HUDEP-2 (cell line): ENCODE results near the gene FCSK.
"Not testable (repeated sequence)": the region's sequence is repeated elsewhere in the genome, so short reads cannot be mapped to it uniquely, and the experiment has no call there.

Experiments
- DNase-seq, 76 experiments: peaks; one replicate each; lab custom pipeline; 2025; ENCODE audit not compliant: unreplicated experiment in 76 of 76; lab: John Stamatoyannopoulos, UW

The FCSK gene

DNA sequence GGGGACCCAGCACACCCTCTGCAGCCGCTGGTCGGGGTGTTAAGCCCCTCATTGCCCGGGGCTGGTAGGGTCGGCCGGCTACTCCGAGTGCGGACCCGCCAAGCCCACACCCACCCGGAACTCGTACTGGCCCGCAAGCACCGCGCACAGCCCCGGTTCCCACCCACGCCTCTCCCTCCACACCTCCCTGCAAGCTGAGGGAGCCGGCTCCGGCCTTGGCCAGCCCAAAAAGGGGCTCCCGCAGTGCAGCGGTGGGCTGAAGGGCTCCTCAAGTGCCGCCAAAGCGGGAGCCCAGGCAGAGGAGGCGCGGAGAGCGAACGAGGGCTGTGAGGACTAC, 3.4 kb upstream of the FCSK start:
- DNase-seq, result not testable (repeated sequence)

DNA sequence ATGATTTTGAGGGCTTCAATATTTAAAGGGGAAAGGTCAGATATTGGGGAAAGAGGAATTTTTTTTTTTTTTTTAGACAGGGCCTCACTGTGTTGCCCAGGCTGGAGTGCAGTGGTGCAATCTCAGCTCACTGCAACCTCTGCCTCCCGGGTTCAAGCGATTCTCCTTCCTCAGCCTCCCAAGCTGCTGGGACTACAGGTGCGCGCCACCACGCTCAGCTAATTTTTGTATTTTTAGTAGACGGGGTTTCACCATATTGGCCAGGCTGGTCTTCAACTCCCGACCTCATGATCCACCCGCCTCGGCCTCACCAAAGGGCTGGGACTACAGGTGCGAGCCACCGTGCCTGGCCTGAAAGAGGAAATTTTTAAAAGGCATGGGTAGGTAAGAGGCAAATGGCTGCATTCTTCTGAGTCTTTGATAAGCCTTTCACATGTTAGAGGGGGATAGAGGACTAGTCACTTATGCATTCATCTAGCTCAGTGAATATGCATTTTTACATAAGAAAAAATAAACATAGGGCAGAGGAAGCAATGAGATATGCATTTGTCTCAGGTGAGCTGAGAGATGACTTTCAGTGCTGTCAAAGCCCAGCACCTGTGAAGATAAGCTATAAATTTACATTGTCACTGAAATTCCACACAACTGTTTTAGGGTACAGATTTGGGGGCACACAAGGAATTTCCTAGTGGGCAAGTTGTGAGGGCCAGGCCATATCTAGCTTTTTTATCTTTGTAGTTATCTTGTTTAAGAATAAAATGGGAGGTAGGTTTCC, 1.1 kb upstream of the FCSK start:
- DNase-seq, result no peak

DNA sequence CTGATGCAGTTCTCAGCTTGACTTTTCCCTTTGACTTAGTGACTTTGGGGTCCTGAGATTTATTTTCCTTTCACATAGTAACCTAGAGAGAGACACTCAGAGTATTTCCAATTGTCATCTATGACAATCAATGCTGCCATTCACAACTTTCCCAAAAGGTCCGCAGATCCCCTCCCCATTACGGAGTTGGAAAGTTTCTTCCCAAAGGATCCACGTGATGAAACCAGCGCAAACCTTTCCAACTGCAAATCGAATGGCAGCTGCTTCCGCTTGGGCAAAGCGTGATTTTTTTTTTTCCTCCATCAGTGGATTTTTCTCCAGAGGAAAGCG, 538 bp upstream of the FCSK start:
- no peak for DNase-seq

DNA sequence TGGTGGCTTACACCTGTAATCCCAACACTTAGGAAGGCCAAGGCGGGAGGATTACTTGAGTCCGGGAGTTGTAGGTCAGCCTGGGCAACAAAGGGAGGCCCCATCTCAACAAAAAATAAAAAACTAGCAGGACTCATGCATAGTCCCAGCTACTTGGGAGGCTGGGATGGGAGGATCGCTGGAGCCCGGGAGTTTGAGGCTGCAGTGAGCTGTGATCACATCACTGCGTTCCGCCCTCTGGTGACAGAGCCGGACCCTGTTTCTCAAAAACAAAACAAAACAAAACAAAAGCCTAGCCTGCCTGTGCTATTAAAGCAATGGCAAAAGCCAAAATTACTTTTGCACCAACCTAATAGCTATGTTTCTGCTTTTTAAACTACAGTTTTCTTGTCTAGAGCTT, 1.5 kb downstream of the FCSK start:
- DNase-seq, result peak in 7 of 76 experiments; percentile 6 to 21 (median 12)

DNA sequence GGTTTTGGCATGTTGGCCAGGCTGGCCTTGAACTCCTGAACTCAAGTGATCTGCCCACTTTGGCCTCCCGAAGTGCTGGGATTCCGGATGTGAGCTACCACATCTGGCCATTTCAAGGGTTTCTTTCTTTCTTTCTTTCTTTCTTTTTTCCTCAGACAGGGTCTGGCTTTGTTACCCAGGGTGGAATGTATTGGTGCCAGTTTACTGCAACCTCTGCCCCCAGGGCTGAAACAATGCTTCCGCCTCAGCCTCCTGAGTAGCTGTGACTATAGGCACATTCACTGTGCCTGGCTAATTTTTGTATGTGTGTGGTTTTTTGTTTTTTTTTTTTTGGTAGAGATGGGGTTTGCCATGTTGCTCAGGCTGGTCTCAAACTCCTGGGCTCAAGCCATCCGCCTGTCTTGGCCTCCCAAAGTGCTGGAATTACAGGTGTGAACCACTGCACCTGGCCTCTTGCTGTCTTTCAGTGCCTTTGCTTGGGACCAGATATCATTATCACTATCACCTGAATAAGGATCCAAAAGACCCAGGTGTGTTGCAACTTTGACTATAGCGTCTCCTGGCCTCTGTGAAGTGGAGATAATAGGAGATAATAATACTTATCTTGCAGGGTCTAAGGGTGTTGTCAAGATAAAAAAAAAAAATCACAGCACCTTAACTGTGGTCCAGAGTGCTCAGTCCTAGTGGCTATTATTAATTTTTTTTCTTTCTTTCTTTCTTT, 3.2 kb downstream of the FCSK start:
- DNase-seq, result no peak

DNA sequence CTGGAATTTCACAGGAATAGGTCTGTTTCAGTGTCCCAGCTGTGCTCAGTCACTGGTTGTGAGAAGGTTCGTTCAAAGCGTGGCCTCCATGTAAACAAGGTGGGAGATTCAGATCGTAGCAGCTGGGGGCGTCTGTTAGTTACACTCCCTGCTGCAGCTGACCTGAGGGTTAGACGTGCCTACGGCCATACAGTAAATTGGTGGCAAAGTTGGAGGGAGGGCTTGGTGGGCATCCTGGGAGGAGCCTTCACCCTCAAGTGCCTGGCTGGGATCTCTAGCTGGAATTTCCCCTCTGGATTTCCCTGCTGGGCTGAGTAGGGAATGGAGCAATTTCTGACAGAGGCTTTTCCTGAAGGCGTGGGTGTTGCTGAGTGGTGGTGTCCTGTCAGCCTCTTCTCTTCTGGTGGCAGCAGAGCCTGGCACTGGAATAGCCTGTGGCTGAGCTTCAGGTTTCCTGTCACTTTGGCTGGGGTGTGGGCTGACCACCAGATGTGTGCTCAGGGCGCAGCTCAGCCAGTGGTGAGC, 6.4 kb downstream of the FCSK start:
- DNase-seq, result no peak

DNA sequence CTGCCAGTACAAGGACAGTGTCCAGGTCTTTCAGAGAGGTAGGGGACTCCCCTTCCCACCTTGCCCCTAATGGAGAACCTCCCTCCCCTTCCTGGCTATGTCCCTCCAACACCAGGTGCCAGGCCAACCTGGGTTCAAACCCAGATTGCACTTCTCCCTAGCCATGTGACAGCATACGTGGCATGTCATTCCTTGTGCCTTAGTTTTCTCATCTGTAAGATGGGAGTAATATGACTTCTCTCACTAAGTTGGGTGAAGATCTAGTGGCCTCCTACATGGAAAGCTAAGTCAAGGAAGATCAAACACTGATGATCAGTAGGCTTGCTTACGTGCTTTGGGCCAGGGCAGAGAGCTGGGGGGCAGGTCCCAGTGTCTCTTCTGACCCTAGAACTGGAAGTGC, 8.8 kb downstream of the FCSK start:
- DNase-seq, result no peak

DNA sequence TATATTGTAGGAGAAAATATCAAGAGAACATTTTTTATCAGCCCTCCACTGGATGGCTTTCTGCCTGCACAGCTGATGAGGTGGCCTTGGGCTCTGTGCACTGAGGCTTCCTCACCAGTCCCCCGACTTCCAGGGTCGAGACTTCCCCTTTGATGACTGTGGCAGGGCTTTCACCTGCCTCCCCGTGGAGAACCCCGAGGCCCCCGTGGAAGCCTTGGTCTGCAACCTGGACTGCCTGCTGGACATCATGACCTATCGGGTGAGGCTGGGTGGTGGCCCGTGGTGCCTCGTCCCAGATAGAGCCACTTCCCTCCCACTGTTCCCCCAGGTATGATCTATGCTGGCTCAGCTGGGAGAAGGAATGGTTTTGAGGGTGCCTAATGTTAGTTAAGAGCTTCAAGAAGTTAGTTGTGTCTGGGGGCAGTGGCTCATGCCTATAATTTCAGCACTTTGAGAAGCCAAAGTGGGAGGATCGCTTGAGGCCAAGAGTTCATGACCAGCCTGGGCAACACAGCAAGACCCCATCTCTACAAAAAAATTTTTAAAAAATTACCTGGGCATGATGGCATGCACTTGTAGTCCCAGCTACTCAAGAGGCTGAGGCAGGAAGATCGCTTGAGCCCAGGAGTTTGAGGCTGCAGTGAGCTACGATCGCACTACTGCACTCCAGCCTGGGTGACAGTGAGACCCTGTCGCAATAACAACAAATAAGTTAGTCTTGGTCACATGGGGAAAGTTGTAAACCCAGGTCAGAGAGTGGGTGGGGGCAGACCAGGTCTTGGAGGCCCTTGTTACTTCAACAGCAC, 11.8 kb downstream of the FCSK start:
- DNase-seq, result no peak

DNA sequence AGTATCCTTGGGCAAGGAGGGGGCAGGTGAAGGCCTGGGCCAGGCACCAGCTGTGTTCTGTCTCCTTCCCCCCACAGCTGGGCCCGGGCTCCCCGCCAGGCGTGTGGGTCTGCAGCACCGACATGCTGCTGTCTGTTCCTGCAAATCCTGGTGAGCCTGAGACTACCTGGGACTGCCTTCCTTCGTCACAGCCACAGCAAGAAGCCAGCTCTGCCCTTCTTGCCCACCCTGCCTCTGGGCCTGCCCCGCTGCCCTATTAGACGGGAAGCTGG, 12.3 kb downstream of the FCSK start:
- DNase-seq, result no peak

DNA sequence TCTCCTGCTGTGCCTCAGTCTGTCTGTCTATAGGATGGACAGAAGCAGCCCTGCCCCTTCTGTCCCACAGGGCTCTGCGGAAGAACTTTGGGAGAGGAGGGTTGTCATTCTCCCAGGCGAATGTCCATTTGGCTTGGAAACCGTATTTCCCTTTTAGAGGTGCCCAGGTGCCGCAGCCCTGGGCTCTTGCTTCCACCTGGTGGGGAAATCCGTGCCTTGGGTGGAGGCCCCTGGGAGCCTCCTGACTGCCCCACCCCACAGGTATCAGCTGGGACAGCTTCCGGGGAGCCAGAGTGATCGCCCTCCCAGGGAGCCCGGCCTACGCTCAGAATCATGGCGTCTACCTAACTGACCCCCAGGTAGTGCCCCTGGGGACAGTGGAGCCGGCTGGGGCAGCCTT, 12.7 kb downstream of the FCSK start:
- DNase-seq, result no peak

DNA sequence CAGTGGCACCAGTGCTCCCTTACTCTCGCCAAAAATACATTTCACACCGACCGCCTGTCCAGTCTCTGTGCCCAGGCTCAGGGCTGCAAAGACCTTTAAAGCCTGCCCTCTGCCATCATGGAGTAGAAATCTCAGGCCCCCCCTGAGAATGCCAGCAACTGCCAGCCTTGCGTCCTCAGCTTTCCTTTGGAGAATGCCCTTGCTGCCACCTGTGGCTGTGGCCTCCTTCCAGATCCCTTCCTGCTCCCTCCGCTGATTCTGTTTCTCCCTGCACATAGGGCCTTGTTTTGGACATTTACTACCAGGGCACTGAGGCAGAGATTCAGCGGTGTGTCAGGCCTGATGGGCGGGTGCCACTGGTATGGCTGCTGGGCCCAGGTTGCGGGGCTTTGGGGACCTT, 13.2 kb downstream of the FCSK start:
- no peak for DNase-seq

DNA sequence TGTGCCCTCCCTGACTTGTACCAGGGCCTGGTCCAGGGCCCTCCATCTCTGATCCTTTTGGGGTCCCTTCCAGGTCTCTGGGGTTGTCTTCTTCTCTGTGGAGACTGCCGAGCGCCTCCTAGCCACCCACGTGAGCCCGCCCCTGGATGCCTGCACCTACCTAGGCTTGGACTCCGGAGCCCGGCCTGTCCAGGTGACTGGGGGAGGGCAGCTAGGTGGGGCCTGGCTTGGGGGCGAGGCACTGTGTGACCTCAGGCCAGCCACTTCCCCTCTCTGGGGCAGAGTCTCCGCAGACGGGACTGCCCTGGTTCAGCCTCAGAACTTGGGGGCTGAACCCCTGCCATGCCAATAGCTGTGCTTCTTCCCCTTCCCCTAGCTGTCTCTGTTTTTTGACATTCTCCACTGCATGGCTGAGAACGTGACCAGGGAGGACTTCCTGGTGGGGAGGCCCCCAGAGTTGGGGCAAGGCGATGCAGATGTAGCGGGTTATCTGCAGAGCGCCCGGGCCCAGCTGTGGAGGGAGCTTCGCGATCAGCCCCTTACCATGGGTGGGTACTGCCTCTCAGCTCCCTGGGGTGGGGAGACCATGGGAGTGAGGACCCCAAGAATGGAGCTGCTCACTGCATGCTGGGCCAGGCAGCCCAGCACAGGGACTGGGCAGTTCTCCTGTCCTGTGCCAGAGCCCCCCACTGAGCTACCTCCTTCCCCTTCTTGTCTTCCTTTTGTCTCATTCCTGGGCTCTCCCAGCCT, 14.6 kb downstream of the FCSK start:
- DNase-seq, result no peak

DNA sequence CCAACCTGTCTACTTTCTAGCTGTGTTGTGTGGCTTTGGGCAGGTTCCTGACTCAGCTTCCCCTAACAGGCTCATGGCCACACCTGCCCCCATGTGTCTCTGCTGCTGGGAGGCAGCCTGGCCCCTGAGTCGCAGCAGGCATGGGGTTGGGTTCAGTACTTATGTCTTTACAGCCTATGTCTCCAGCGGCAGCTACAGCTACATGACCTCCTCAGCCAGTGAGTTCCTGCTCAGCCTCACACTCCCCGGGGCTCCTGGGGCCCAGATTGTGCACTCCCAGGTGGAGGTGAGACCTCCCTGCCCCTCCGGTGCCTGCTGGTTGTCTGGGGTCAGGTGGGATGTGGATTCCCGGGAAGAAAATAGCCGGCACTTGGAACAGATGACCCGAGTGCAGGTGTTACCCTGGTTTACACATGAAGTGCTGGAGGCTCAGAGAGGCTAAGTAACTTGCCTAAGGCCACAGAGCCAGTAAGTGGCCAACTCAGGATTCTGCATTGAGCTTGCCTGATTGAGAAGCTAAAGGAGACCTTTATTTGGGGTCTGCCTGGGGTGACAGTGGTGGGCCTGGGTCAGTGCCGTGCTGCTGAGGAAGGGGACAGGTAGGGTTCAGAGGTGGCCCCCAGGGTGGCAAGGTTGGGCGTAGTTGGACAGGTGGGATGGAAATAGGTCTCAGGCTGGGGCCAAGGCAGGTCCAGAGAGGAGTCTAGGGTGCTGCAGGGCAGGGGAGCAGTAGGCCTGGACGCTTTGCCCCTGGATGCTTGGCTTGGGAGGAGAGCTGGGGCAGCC, 15.9 kb downstream of the FCSK start:
- no peak for DNase-seq

DNA sequence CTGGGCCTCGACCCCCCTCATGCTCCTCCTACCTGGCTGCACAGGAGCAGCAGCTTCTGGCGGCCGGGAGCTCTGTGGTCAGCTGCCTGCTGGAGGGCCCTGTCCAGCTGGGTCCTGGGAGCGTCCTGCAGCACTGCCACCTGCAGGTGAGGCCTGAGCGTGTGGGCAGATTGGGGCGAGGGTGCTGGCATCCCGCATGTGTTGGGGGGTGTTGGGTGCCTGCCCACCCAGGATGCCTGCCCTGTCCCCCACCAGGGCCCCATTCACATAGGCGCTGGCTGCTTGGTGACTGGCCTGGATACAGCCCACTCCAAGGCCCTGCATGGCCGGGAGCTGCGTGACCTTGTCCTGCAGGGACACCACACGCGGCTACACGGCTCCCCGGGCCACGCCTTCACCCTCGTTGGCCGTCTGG, 16.5 kb downstream of the FCSK start:
- DNase-seq, result peak in 2 of 76 experiments; percentile 2 to 4

DNA sequence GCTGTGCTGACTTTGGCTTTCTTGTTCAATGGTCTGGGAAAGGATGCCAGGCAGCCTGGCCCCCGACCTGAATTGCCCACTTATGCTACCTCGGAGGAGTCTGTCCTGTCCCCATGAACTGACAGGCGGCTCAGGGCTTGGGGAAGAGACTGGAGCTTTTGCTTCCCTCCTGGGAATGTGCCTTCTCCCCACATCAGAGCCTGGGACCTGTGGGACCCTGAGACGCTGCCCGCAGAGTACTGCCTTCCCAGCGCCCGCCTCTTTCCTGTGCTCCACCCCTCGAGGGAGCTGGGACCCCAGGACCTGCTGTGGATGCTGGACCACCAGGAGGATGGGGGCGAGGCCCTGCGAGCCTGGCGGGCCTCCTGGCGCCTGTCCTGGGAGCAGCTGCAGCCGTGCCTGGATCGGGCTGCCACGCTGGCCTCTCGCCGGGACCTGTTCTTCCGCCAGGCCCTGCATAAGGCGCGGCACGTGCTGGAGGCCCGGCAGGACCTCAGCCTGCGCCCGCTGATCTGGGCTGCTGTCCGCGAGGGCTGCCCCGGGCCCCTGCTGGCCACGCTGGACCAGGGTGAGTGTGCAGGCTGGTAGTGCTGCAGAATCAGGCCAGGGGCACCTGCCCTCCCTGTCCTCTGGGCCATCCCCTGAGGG, 18.5 kb downstream of the FCSK start:
- no peak for DNase-seq

DNA sequence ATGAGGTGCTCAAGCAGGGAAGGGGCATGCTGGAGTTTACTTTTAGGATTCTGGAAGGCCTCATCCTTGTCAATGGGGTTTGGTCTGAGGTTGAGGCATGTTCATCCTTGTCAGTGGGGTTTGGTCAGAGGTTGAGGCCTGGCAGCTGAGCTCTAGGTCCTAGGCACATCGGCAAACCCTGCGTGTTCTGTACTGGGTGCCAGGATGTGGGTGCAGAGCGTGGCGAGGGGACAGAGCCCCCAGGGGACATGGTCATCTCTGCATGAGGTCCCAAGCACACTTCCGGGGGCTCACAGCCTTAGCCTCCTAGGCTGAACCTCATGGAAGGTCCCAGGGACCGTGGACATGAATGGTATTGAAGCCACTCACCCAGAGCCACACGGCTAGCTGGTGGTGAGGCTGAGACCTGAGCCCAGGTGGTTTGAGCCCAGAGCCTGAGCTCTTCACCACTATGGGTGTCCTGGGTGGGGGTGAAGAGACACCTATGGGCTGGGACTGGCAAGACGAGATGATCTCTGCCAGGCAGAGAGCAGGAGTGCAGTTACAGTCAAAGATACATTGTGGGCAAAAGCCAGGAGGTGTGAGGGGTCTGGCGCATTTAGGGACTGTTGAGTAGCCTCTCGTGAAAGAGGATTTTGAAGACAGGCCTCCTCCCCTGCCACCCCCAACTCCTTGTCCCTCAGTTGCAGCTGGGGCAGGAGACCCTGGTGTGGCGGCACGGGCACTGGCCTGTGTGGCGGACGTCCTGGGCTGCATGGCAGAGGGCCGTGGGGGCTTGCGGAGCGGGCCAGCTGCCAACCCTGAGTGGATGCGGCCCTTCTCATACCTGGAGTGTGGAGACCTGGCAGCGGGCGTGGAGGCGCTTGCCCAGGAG, 19.3 kb downstream of the FCSK start:
- DNase-seq, result peak in 1 of 76 experiments; percentile 5

DNA sequence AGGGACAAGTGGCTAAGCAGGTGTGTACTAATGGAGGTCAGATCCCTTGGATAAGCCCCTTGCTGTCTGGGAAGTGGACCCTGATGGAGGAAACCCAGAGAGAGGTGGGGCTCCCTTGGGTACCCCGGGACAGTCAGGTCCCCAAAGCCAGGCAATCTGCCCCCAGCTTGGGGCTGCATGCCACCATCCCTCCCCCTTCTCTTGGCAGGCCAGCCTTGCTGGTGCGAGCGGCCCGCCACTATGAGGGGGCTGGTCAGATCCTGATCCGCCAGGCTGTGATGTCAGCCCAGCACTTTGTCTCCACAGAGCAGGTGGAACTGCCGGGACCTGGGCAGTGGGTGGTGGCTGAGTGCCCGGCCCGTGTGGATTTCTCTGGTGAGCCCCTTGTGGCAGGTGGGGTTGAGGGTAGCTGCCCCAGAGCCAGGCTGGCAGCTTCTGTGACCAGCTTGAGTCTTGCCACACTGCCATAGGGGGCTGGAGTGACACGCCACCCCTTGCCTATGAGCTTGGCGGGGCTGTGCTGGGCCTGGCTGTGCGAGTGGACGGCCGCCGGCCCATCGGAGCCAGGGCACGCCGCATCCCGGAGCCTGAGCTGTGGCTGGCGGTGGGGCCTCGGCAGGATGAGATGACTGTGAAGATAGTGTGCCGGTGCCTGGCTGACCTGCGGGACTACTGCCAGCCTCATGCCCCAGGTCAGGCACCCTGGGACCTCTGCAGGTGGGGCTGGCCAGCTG, 20.1 kb downstream of the FCSK start:
- DNase-seq, result no peak
